GM12878 (cell line): ENCODE results near the gene NASP. TPM values are rescaled to one million over a fixed set of nuclear protein-coding genes. Genes with fewer than 3 reads are reported as not detected.

ENCODE experiments used
- ATF7 ChIP-seq: fragments of 450-650 bp; IDR thresholded peaks from 2 replicates; pipeline ENCODE4 v1.6.1; 2016; ENCODE audit warnings: low read depth, mild to moderate bottlenecking
- CEBPZ ChIP-seq: fragments of 150-350 bp; IDR thresholded peaks from 2 replicates; pipeline ENCODE4 v1.6.1; 2016; ENCODE audit warnings: low read depth, low read length
- CREB1 ChIP-seq: IDR thresholded peaks from 2 replicates; pipeline ENCODE4 v1.6.1; 2012; ENCODE audit warnings: low read depth, mild to moderate bottlenecking, inconsistent platforms
- CTCF ChIP-seq, 3 experiments: IDR thresholded peaks in 2 of 3; conservative IDR thresholded peaks in 1 of 3; 2 replicates each; pipeline ENCODE4 v1.5.1; 2011; ENCODE audit warnings: low read depth in 3 of 3, low read length in 3 of 3, mild to moderate bottlenecking in 3 of 3, control low read depth in 2 of 3, moderate library complexity in 2 of 3, inconsistent platforms in 1 of 3, mixed read lengths in 1 of 3; ENCODE audit not compliant: control insufficient read depth in 2 of 3, insufficient read depth in 1 of 3; ENCODE audit errors: extremely low read depth in 1 of 3
- ETV6 ChIP-seq, 2 experiments: fragments of 450-650 bp in 1 of 2; IDR thresholded peaks in 1 of 2; conservative IDR thresholded peaks in 1 of 2; 2 replicates each; pipeline ENCODE4 v1.6.1; 2014; ENCODE audit warnings: antibody characterized with exemption in 1 of 2, borderline replicate concordance in 1 of 2, low read depth in 1 of 2, mild to moderate bottlenecking in 1 of 2, moderate library complexity in 1 of 2
- GABPA ChIP-seq: IDR thresholded peaks from 2 replicates; pipeline ENCODE4 v1.6.1; 2014; ENCODE audit warnings: antibody characterized with exemption, low read depth, mild to moderate bottlenecking, inconsistent platforms
- MEF2A ChIP-seq: IDR thresholded peaks from 2 replicates; pipeline ENCODE4 v1.6.1; 2011; ENCODE audit warnings: low read depth, mild to moderate bottlenecking, low read length, moderate library complexity; ENCODE audit not compliant: insufficient read depth
- MXI1 ChIP-seq: fragments of 150-350 bp; IDR thresholded peaks from 2 replicates; pipeline ENCODE4 v1.6.1; 2011; ENCODE audit warnings: low read depth, mild to moderate bottlenecking, inconsistent platforms, low read length, improper control_type of control experiment
- MYB ChIP-seq: fragments of 150-350 bp; IDR thresholded peaks from 2 replicates; pipeline ENCODE4 v1.6.1; 2014; ENCODE audit warnings: mild to moderate bottlenecking, low read depth, low read length, borderline replicate concordance
- NFIC ChIP-seq: IDR thresholded peaks from 2 replicates; pipeline ENCODE4 v1.6.1; 2012; ENCODE audit warnings: low read depth, mild to moderate bottlenecking, inconsistent platforms, low read length, moderate library complexity
- NR2C1 ChIP-seq: fragments of 450-650 bp; IDR thresholded peaks from 2 replicates; pipeline ENCODE4 v1.6.1; 2017; ENCODE audit warnings: antibody characterized with exemption, mild to moderate bottlenecking, moderate library complexity
- PAX8 ChIP-seq: fragments of 450-650 bp; IDR thresholded peaks from 2 replicates; pipeline ENCODE4 v1.6.1; 2017; ENCODE audit warnings: mild to moderate bottlenecking, moderate library complexity
- RAD51 ChIP-seq: fragments of 450-650 bp; IDR thresholded peaks from 2 replicates; pipeline ENCODE4 v1.6.1; 2016; ENCODE audit warnings: moderate library complexity, mild to moderate bottlenecking, inconsistent platforms
- polyA plus RNA-seq, 11 experiments: library from polyadenylated mRNA; depleted of rRNA in 4 of 11; unstranded in 6 of 11; stranded (reverse) in 5 of 11; fragments of >200 nt; fragmentation: Nextera tagmentation in 4 of 11; fragmentation: Illumina TruSeq in 1 of 11; extraction: Ambion mirVana in 4 of 11; extraction: Trizol in 1 of 11; gene quantifications; 1 replicate in 1 of 11; 2 replicates in 10 of 11; pipeline versions ENCODE4 v1.2.1 to v1.2.3, GENCODE V29; 2011 to 2016; ENCODE audit warnings: inconsistent platforms in 2 of 11, missing spikeins in 2 of 11, low read depth in 1 of 11
- total RNA-seq, 4 experiments: library from RNA; depleted of rRNA in 3 of 4; stranded (reverse); fragments of >200 nt in 3 of 4; fragmentation: Illumina TruSeq in 1 of 4; extraction: Trizol in 1 of 4; gene quantifications; 2 replicates each; pipeline versions ENCODE4 v1.2.1 to v1.2.3, GENCODE V29; 2013 to 2021
- TF ChIP-seq, protein P1 (sequence below): fragments of 450-650 bp; IDR thresholded peaks from 2 replicates; pipeline ENCODE4 v1.6.1; 2018; ENCODE audit warnings: mild to moderate bottlenecking, low read depth, moderate library complexity; ENCODE audit not compliant: partially characterized antibody
- TF ChIP-seq, protein P2 (sequence below): fragments of 450-650 bp; IDR thresholded peaks from 2 replicates; pipeline ENCODE4 v1.6.1; 2016; ENCODE audit warnings: mild to moderate bottlenecking

Gene NASP
- total and polyA plus RNA-seq, 10 of the 15 experiments (the other 5 are each of a cell fraction or from before 2014, with no cell fraction given) = 111 to 321 (median 205) TPM

DNA sequence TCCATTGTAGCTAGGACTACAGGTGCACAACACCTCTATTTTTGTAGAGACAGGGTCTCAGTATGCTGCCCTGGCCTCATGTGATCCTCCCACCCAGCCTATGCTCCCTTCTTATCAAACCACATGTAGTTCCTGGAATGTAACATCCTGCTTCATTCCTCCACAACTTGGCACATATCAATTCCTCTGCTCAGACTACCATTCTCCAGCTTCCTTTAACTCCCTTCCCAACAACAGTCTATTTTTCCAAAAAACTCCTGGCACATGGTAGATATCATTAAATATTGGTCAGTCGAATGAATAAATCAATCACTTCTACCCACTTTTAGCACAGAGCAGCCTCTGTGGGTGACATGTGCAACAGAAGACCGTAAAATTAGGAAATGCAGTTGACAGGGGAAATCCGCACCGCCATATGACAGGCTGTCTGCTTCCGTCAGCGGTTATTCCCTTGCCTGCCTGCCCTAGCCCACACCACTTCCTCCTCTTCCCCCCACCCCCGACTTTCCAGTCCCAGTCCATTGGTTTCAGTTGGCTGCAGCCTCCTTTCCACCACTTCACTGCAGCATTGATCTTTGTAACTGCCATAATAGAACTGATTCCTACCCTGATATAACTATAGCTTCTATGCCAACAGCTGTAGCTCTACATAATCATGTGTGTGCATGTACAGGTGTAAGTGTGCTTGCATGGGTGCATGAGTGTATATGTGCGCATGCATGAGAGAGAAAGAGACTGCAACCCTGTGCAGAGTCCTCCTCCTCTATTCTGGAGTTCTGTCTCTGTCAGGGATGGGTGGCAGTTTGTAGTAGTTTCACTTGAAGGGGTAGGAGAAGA is 40.0 kb upstream of the NASP start (continued):
- TF ChIP-seq, protein P1, sequence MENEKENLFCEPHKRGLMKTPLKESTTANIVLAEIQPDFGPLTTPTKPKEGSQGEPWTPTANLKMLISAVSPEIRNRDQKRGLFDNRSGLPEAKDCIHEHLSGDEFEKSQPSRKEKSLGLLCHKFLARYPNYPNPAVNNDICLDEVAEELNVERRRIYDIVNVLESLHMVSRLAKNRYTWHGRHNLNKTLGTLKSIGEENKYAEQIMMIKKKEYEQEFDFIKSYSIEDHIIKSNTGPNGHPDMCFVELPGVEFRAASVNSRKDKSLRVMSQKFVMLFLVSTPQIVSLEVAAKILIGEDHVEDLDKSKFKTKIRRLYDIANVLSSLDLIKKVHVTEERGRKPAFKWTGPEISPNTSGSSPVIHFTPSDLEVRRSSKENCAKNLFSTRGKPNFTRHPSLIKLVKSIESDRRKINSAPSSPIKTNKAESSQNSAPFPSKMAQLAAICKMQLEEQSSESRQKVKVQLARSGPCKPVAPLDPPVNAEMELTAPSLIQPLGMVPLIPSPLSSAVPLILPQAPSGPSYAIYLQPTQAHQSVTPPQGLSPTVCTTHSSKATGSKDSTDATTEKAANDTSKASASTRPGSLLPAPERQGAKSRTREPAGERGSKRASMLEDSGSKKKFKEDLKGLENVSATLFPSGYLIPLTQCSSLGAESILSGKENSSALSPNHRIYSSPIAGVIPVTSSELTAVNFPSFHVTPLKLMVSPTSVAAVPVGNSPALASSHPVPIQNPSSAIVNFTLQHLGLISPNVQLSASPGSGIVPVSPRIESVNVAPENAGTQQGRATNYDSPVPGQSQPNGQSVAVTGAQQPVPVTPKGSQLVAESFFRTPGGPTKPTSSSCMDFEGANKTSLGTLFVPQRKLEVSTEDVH = no peak
- TF ChIP-seq RAD51 (peak; percentile 64; the same call in 1 of the 2 replicates), PAX8 (no peak), NR2C1 (no peak), MEF2A (peak; percentile 38; the same call in 1 of the 2 replicates), CREB1 (peak; percentile 80), ATF7 (peak; percentile 83), ETV6 (conservative IDR thresholded peaks at IDR 0.05 in 1 of 2, IDR thresholded peaks at IDR 0.05 in 1 of 2; ENCODE audit: borderline replicate concordance in 1 of 2, low read depth in 1 of 2) (peak in 1 of 2 experiments; percentile 99; a peak in 2 of 4 replicates), MYB (peak; percentile 93), CEBPZ (no peak), NFIC (peak; percentile 96), GABPA (no peak), CTCF (IDR thresholded peaks at IDR 0.05 in 2 of 3, conservative IDR thresholded peaks at IDR 0.05 in 1 of 3; ENCODE audit: control insufficient read depth in 2 of 3, extremely low read depth in 1 of 3, insufficient read depth in 1 of 3, low read depth in 3 of 3, low read length in 3 of 3) (no peak), MXI1 (peak; percentile 86)
- TF ChIP-seq, protein P2, sequence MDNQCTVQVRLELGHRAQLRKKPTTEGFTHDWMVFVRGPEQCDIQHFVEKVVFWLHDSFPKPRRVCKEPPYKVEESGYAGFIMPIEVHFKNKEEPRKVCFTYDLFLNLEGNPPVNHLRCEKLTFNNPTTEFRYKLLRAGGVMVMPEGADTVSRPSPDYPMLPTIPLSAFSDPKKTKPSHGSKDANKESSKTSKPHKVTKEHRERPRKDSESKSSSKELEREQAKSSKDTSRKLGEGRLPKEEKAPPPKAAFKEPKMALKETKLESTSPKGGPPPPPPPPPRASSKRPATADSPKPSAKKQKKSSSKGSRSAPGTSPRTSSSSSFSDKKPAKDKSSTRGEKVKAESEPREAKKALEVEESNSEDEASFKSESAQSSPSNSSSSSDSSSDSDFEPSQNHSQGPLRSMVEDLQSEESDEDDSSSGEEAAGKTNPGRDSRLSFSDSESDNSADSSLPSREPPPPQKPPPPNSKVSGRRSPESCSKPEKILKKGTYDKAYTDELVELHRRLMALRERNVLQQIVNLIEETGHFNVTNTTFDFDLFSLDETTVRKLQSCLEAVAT = 0 out of 2 replicates have a peak, but pooled peaks have one; percentile 42
